Caco-2 (cell line): ENCODE results near the gene RYR2. TPM values are rescaled to one million over a fixed set of nuclear protein-coding genes. Genes with fewer than 3 reads are reported as not detected.
"Not testable (repeated sequence)": the region's sequence is repeated elsewhere in the genome, so short reads cannot be mapped to it uniquely, and the experiment has no call there.

Experiments used
- BruUV-seq: library from RNA; stranded (reverse); fragments of 400-500 nt; replicated peaks from 2 replicates; lab custom pipeline; 2021; lab: Mats Ljungman, UMichigan
- CTCF ChIA-PET: fragments of 300-600 bp; sonication (Branson Sonifier 250); formaldehyde crosslinking; loops from one replicate; lab custom pipeline; 2022; ENCODE audit warnings: antibody characterized with exemption; lab: Charles Lee
- POLR2A ChIA-PET: fragments of 300-600 bp; sonication (Branson Sonifier 250); formaldehyde crosslinking; loops from one replicate; lab custom pipeline; 2022; ENCODE audit warnings: antibody characterized with exemption; lab: Charles Lee
- DNase-seq, 2 experiments: peaks; one replicate each; pipeline versions ENCODE4 v3.0.0 to v3.0.0-alpha.2; 2020 to 2022
- H3K27me3 ChIP-seq: replicated peaks from 2 replicates; pipeline ENCODE4 v1.6.0; 2011; ENCODE audit warnings: low read length; ENCODE audit not compliant: control insufficient read depth, insufficient read depth
- H3K36me3 ChIP-seq: 2 replicates; pipeline ENCODE4 v1.5.1; 2011; ENCODE audit warnings: low read length; ENCODE audit not compliant: control insufficient read depth, insufficient read depth
- H3K4me1 ChIP-seq: fragments of 250-450 bp; sonication (Bioruptor Pico); 2 replicates; pipeline ENCODE4 v1.5.1; 2020; ENCODE audit warnings: mild to moderate bottlenecking
- H3K4me3 ChIP-seq: 2 replicates; pipeline ENCODE4 v1.5.1; 2011; ENCODE audit warnings: low read depth, mild to moderate bottlenecking, control low read depth, low read length
- H3K9me3 ChIP-seq: fragments of 250-450 bp; sonication (Bioruptor Pico); 2 replicates; pipeline ENCODE4 v1.5.1; 2020; ENCODE audit warnings: mild to moderate bottlenecking, moderate library complexity
- H3K27ac Mint-ChIP-seq: one replicate; pipeline ENCODE4 v1.8.0; 2022; ENCODE audit warnings: mixed read lengths; ENCODE audit not compliant: unreplicated experiment
- H3K27me3 Mint-ChIP-seq: one replicate; pipeline ENCODE4 v1.8.0; 2022; ENCODE audit warnings: mixed read lengths; ENCODE audit not compliant: insufficient read depth, unreplicated experiment
- H3K36me3 Mint-ChIP-seq: one replicate; pipeline ENCODE4 v1.8.0; 2022; ENCODE audit warnings: mild to moderate bottlenecking, mixed read lengths; ENCODE audit not compliant: insufficient read depth, unreplicated experiment
- H3K4me1 Mint-ChIP-seq: one replicate; pipeline ENCODE4 v1.8.0; 2022; ENCODE audit warnings: low read depth, mixed read lengths; ENCODE audit not compliant: unreplicated experiment
- H3K4me3 Mint-ChIP-seq: one replicate; pipeline ENCODE4 v1.8.0; 2022; ENCODE audit warnings: mild to moderate bottlenecking, moderate library complexity, mixed read lengths; ENCODE audit not compliant: unreplicated experiment
- H3K9me3 Mint-ChIP-seq: one replicate; pipeline ENCODE4 v1.8.0; 2022; ENCODE audit warnings: mixed read lengths; ENCODE audit not compliant: unreplicated experiment
- intact Hi-C: fragments of 100-400 bp; cut with micrococcal nuclease; formaldehyde crosslinking; loops from one replicate; pipeline ENCODE4 v1.10.0; 2022; ENCODE audit not compliant: unreplicated experiment
- total RNA-seq: library from RNA; stranded (reverse); gene quantifications from 2 replicates; pipeline ENCODE4 v1.2.3, GENCODE V29; 2022
- TF ChIP-seq, protein P1 (sequence below), 2 experiments: fragments of 200-600 bp in 1 of 2; IDR thresholded peaks; 1 replicate in 1 of 2; 2 replicates in 1 of 2; pipeline versions ENCODE4 v1.5.1 to v1.8.0; 2011 to 2022; ENCODE audit warnings: antibody characterized with exemption in 1 of 2, control low read depth in 1 of 2, inconsistent platforms in 1 of 2, low read depth in 1 of 2, low read length in 1 of 2, mild to moderate bottlenecking in 1 of 2, moderate library complexity in 1 of 2; ENCODE audit not compliant: insufficient read depth in 1 of 2, severe bottlenecking in 1 of 2, unreplicated experiment in 1 of 2

RYR2 gene
- total RNA-seq, 1 experiment from 2014 or later: 3.4 TPM

DNA sequence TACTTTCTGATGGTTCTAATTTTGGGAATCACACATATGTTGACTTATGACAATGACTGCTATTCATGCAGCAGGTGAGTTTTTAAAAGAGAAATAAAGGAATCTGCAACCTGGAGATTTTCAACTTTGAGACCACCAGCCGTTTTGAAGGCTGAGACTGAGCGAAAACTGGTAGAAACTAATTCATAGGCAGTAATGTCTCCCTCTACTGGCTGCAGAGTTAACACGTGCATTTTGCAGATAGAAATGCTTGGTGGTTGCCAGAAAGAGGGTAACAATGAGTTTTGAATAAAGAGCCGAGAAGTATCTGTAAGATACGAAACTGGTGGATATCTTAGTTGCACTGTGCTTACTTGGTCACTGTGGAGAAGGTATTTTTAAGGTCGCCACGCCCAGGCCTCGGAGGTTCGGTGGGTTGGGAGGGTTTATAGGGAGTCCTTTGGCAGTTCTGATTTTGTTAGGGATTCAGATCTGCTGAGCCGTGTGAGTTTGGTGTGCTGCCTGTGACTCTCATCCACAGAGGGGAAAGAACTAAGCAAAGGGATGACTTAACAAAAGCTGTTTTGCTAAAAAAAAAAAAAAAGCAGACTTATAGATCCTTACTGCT lies 83.0 kb downstream of the RYR2 start:
- TF ChIP-seq, protein P1, sequence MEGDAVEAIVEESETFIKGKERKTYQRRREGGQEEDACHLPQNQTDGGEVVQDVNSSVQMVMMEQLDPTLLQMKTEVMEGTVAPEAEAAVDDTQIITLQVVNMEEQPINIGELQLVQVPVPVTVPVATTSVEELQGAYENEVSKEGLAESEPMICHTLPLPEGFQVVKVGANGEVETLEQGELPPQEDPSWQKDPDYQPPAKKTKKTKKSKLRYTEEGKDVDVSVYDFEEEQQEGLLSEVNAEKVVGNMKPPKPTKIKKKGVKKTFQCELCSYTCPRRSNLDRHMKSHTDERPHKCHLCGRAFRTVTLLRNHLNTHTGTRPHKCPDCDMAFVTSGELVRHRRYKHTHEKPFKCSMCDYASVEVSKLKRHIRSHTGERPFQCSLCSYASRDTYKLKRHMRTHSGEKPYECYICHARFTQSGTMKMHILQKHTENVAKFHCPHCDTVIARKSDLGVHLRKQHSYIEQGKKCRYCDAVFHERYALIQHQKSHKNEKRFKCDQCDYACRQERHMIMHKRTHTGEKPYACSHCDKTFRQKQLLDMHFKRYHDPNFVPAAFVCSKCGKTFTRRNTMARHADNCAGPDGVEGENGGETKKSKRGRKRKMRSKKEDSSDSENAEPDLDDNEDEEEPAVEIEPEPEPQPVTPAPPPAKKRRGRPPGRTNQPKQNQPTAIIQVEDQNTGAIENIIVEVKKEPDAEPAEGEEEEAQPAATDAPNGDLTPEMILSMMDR (IDR thresholded peaks at IDR 0.05; ENCODE audit: insufficient read depth in 1 of 2, low read depth in 1 of 2, low read length in 1 of 2, severe bottlenecking in 1 of 2, unreplicated experiment in 1 of 2): peak in 1 of 2 experiments; percentile 41
- Mint-ChIP-seq H3K4me1 (no peaks in the 10 kb centered on the region), H3K4me3 (no peak overlapping the region), H3K36me3 (no peaks in the 10 kb centered on the region), H3K27me3 (peaks cover 3% of the 10 kb centered on the region), H3K9me3 (peaks cover 20% of the 10 kb centered on the region), H3K27ac (no peak overlapping the region)
- intact Hi-C loops: loop anchor here (1.0 to 10.0 kb wide), 2 partner anchors 372 to 1020 kb away; no protein-coding TSS in a partner anchor
- Histone ChIP-seq H3K9me3 (no peaks in the 10 kb centered on the region), H3K4me3 (no peak overlapping the region), H3K36me3 (no peaks in the 10 kb centered on the region), H3K27me3 (no peaks in the 10 kb centered on the region), H3K4me1 (no peaks in the 10 kb centered on the region)
- DNase-seq: peak in 1 of 2 experiments; percentile 13
- no TSS peak for BruUV-seq
- ChIA-PET CTCF (no interaction called here), POLR2A (no interaction called here)

GRCh38 chr1:237126180-237126579 lies 84.2 kb downstream of the RYR2 start:
- intact Hi-C loops: loop anchor here (10.0 kb wide), 1 partner anchor 1021 kb away; no protein-coding TSS in a partner anchor
- H3K9me3 Mint-ChIP-seq: peaks cover 22% of the 10 kb centered on the region
- BruUV-seq: no TSS peak

DNA sequence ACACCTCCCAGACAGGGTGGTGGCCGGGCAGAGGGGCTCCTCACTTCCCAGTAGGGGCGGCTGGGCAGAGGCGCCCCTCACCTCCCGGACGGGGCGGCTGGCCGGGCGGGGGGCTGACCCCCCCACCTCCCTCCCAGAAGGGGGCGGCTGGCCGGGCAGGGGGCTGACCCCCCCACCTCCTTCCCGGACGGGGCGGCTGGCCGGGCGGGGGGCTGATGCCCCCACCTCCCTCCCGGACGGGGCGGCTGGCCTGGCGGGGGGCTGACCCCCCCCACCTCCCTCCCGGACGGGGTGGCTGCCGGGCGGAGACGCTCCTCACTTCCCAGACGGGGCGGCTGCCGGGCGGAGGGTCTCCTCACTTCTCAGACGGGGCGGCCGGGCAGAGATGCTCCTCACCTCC lies 85.3 kb downstream of the RYR2 start:
- CTCF ChIA-PET, H3K4me1 Mint-ChIP-seq, DNase-seq, H3K36me3 ChIP-seq, BruUV-seq, H3K9me3 ChIP-seq, H3K4me1 ChIP-seq, H3K4me3 Mint-ChIP-seq, H3K4me3 ChIP-seq, POLR2A ChIA-PET, H3K27me3 Mint-ChIP-seq, H3K27ac Mint-ChIP-seq, H3K36me3 Mint-ChIP-seq, H3K27me3 ChIP-seq: not testable (repeated sequence)
- peaks cover 26% of the 10 kb centered on the region for H3K9me3 Mint-ChIP-seq
- intact Hi-C loops: loop anchor here (10.0 kb wide), 1 partner anchor 1022 kb away; no protein-coding TSS in a partner anchor

More at GRCh38 chr1:237126180-237126579, 84.2 kb downstream of the RYR2 start:
- Histone ChIP-seq H3K27me3 (no peaks in the 10 kb centered on the region), H3K36me3 (no peaks in the 10 kb centered on the region), H3K4me3 (no peak overlapping the region), H3K4me1 (no peaks in the 10 kb centered on the region), H3K9me3 (no peaks in the 10 kb centered on the region; the same call in 1 of the 2 replicates)
- no peaks in the 10 kb centered on the region for H3K4me1 Mint-ChIP-seq
- ChIA-PET POLR2A (no interaction called here), CTCF (no interaction called here)
- TF ChIP-seq, protein P1 (IDR thresholded peaks at IDR 0.05; ENCODE audit: insufficient read depth in 1 of 2, low read depth in 1 of 2, low read length in 1 of 2, severe bottlenecking in 1 of 2, unreplicated experiment in 1 of 2): no peak
- no peak overlapping the region for H3K27ac Mint-ChIP-seq
- no peak for DNase-seq
- no peaks in the 10 kb centered on the region for H3K27me3 Mint-ChIP-seq
- no peak overlapping the region for H3K4me3 Mint-ChIP-seq
- no peaks in the 10 kb centered on the region for H3K36me3 Mint-ChIP-seq
